ENCODE data around the gene ATP9B.

ATP9B gene

GRCh38 chr18:79068937-79069716 lies at the start of gene ATP9B:
TSS of gene ATP9B (plus strand) at chr18:79069394. CDS start at chr18:79069411, 17 bp downstream.
- peak; percentile 100 for DNase-seq (ENCODE audit: low read depth, low spot score)

DNA sequence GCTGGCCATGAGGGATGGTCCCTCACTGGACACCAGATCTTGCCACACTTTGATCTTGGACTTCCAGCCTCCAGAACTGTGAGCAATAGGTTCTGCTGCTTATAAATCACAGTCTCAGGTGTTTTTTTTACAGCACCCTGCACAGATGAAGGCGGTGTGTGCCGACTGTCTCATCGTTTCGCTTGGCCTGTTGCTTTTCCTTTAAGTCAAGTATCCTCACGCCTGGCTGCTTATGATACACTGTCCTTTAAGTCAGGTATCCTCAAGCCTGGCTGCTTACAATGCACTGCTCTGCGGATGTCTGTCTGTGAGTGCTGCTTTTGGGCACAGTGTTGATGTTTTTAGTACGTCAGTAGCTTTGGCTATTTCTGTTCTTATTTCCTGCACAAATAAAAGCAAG lies 49.3 kb upstream of the ATP9B start:
- DNase-seq (ENCODE audit: low read depth, low spot score) = no peak

- no peak for DNase-seq (ENCODE audit: low read depth, low spot score)
These were observed 46.6 kb upstream of the ATP9B start for GRCh38 chr18:79022603-79023002.

DNA sequence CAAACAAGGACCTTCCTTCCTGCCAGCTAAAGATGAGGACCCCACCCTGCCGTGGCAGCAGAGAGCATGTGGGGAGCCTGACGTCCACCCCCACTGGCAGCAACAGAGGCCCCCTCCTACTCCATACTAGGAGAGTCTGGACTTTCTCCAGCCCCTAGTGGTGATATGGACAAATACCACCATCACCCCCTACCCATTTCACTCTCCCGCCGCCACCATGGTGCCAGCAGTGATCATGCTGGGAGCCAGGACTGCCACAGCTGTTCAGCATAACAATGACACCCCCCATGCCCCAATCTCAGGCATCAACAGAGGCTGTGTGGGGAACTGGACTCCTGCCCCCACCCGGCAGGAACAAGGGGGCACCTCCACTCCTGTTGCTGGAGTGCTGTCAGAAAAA lies 42.7 kb upstream of the ATP9B start:
- no peak for DNase-seq (ENCODE audit: low read depth, low spot score)

DNA sequence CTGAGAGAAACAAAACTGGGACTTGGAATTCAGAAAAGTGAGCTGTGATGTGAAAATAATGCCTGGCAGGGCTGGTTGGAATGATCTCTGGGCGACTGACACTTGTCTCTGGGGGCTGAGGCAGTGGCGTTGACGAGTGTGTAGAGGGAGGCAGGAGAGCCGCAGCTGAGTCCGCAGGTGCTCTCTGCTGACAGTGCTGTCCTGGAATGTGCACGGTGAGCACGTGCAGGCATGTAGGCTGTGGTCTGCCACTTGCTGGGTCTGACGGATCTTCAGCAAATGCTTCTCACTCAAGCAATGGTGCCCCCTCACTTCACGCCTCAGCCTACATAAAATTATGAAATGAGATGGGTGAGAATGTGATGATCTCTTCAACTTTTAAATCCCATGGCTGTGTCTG lies 38.5 kb upstream of the ATP9B start:
- DNase-seq (ENCODE audit: low read depth, low spot score) = no peak

- DNase-seq (ENCODE audit: low read depth, low spot score) = no peak
These were observed 26.9 kb upstream of the ATP9B start for GRCh38 chr18:79042276-79042675.

GRCh38 chr18:79043288-79043687 lies 25.9 kb upstream of the ATP9B start:
- DNase-seq (ENCODE audit: low read depth, low spot score) = no peak

DNA sequence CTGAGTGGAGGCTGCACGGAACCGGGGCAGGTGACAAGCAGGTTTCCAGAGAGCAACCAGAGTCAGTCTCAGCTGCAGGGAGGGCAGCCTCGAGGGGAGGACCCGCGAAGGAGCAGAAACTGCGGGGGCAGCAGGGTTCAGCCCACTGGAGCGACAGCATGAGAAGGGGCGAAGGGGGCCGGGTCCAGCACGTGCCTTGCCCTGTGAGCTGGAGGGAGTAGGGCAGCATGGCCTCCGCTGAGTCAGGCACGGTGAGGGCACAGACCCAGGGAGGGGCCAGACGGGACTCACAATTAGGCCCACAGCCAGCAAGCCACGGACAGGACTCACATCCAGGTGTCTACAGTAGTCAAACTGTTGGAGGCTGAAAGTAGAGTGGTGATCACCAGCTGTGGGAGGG lies 22.7 kb upstream of the ATP9B start:
- DNase-seq (ENCODE audit: low read depth, low spot score) = no peak

GRCh38 chr18:79047556-79048244 lies 21.5 kb upstream of the ATP9B start:
- peak; percentile 34 for DNase-seq (ENCODE audit: low read depth, low spot score)

DNA sequence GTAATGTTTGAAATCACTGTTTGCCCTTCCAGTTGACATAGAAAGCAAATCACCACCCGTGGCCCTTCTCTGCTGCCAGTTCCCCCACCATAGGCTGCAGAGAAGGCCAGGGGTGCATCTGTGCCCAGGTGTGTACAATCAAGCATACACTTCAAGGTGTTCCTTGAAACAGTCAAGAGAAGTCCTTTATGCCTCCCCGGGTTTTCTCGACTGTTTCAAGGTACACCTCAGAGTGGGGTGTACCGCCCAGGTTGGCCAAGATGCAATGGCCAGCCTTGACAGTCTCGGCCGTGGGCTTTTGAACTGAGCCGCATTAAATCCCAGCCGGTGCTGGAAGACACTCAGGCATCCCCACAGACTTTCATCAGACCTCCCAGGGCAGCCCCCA lies 21.0 kb upstream of the ATP9B start:
- DNase-seq (ENCODE audit: low read depth, low spot score) = no peak

- DNase-seq (ENCODE audit: low read depth, low spot score) = no peak
These were observed 19.7 kb upstream of the ATP9B start for GRCh38 chr18:79049506-79049905.

DNA sequence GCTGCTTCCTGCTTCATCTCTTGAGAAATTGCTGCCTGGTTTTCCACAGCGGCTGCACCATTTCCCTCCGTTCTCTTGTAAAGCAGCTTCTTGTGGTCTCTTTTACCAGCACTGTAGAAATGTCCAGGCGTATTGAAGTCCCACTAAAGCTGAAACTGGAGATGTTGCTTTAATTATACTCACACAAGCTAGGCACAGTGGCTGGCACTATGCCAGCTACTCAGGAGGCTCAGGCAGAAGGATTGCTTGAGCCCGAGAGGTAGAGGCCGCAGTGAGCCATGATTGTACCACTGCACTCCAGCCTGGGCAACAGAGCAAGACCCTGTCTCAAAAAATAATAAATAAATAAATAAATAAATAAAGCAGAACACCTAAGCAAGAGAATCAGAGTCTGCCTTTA lies 19.2 kb upstream of the ATP9B start:
- DNase-seq (ENCODE audit: low read depth, low spot score) = no peak

GRCh38 chr18:79056827-79057367 lies 12.3 kb upstream of the ATP9B start:
- no peak for DNase-seq (ENCODE audit: low read depth, low spot score)

GRCh38 chr18:79058007-79058406 lies 11.2 kb upstream of the ATP9B start:
- no peak for DNase-seq (ENCODE audit: low read depth, low spot score)

DNA sequence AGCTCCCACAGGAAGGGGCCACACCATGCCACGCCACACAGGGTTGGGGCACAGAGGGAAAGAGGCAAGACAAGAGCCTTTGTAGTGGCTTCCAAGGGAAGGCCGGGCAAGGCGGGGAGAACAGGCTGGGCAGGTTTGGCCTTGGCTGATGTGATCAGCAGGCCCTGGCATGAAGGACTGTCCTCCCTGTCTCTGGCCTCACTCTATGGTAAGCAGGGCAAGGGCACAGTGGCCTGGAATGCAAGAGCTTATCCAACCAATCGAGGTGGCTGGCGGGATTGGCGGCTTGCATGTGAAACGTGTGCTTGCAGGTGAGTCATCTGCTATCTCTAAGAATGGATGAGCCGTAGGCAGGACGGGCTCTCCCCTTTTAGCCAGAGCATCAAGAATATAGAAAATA lies 6.4 kb upstream of the ATP9B start:
- no peak for DNase-seq (ENCODE audit: low read depth, low spot score)

DNA sequence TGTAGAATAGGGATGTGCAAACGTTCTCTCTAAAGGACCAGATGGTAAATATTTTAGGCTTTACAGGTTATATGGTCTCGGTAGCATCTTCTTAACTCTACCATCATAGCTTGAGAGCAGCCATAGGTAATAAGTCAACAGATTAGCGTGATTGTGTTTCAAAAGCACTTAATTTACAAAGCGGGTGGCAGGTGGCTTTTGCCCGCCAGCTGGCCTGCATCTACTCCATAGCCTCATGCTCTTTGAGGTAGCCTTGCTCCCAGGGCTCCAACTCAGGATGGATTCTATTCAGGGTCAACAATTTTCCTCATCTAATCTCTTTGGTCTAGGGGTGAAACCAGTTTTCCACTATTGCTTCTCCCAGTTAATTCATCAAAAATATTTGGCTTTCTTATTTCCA lies 5.0 kb upstream of the ATP9B start:
- DNase-seq (ENCODE audit: low read depth, low spot score) = no peak

DNA sequence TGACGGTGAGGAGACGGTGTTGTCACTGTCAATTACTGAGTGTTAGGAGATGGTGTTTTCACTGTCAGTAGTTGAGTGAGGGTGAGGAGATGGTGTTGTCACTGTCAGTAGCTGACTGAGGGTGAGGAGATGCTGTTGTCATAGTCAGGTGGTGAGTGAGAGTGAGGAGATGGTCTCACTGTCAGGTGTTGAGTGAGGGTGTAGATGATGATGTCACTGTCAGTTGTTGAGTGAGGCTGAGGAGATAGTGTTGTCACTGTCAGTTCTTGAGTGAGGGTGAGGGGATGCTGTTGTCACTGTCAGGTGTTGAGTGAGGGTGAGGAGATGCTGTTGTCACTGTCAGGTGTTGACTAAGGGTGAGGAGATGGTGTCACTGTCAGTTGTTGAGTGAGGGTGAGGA lies 3.4 kb upstream of the ATP9B start:
- DNase-seq (ENCODE audit: low read depth, low spot score) = no peak

DNA sequence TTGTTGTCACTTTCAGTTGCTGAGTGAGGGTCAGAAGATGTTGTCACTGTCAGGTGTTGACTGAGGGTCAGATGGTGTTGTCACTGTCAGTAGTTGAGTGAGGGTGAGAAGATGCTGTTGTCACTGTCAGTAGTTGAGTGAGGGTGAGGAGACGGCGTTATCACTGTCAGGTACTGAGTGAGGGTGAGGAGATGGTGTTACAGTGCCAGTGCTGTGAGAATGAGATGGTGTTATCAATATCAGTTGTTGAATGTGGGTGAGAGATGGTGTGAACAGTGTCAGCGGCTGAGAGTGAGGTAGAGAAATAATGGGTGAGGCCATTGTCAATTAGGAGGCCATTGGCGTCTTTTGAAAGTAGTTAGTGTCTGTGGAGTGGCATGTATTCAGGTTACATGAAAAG lies 1.6 kb upstream of the ATP9B start:
- no peak for DNase-seq (ENCODE audit: low read depth, low spot score)

DNA sequence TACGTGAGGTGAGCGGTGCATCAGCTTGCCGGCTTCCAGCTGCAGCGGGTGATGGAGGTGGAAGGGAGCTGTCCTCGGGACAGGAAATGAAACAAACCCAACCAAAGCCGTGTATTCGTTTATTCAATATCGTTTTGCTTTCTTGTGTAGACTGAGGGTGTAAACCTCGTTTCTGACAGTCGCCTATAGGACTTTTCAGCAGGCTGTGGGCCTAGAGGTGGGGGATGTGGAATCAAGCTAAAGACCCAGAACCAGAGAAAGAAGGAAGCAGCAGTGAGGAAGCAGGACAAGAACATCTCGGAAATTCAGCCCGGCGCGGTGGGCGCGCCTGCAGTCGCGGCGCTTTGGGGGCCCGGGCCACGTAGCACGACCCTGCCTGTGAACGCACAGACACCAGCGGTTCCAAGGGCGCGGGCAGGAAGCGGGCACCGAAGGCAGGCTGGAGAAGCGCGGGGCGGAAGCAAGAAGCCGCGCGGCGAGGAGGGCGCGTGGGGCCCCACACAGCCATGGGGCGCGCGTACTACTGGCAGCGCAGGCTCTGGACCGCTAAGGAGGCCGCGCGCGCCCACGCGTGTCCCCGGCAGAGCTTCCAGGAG lies 755 bp upstream of the ATP9B start:
- DNase-seq (ENCODE audit: low read depth, low spot score) = no peak

DNA sequence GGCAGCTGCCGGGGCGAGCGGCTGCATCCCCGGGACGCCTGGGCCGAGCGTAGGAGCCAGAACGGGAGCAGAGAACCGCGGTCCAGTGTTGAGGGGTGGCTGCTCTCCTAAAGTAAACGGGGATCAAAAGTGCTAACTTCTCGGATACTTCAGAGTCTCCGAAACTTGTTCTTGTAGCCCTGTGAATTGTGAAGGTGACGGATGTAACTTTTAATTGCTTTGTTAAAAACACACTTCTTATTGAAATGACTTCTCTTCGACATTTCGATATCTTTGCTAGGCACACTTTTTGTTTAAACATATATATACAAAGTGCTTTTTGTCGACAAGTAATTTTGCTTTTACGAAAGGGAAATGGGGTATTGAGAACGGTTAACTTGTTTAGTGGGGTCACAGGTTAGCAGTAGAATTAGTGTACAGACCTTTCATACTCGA lies 540 bp downstream of the ATP9B start:
- no peak for DNase-seq (ENCODE audit: low read depth, low spot score)

DNA sequence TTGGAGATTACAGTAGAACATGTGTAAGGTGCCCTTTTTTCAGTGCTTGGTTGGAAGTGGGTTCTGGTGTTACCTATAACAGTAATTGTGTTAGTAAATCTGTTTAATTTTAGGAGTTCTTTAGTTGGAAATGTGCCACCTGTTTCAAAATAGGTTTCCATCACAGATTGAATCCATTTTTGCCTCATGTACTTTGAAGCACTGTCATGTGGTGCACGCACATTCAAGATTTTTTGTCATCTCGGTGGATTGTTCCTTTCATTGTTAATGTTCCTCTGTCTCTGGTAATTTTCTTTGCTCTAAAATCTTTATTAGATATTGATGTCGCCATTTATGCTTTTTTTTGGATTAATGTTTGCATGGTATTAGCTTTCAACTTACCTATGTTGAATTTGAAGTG lies 1.3 kb downstream of the ATP9B start:
- DNase-seq (ENCODE audit: low read depth, low spot score) = no peak

DNA sequence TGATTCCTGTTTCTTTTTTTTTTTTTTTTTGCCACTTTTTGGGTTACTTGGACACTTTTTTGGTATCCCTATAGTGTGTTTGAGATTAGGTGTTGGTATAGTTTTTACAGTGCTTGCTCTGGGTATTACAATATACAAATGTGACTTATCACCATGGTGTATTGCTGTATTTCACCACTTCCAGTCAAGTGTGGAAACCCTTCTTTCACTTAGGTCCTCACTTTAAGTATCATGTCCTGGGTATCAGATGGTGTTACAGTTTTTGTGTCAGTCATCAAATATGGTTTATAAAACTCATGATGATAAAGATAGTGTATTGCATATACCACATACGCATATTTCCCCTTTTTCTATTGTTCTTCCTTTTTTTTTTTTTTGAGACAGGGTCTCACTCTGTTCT lies 1.8 kb downstream of the ATP9B start:
- DNase-seq (ENCODE audit: low read depth, low spot score) = no peak
